Naive thymus-derived CD4-positive, alpha-beta T cell (primary cell): ENCODE measurements around the gene ZBTB46. TPM values are rescaled to one million over a fixed set of nuclear protein-coding genes. Genes with fewer than 3 reads are reported as not detected.

Source experiments
- ATAC-seq: fragments of 150-1000 bp; cut with Tn5 transposase; 2 replicates; pipeline ENCODE4 v1.10.0; 2021; ENCODE audit warnings: mild to moderate bottlenecking, moderate library complexity
- CTCF ChIA-PET: fragments of 350-600 bp; sonication (Branson Sonifier 250); formaldehyde crosslinking; loops from one replicate; lab custom pipeline; 2021; ENCODE audit warnings: antibody characterized with exemption; lab: Charles Lee
- POLR2A ChIA-PET: fragments of 350-600 bp; sonication (Branson Sonifier 250); formaldehyde crosslinking; loops from one replicate; lab custom pipeline; 2021; ENCODE audit warnings: antibody characterized with exemption, inconsistent platforms; lab: Charles Lee
- DNase-seq, 9 donors: peaks; one replicate each; pipeline versions ENCODE4 v3.0.0 to v3.0.0-alpha.2; 2020 to 2022; ENCODE audit warnings: mixed read lengths in 1 of 9
- H3K27ac ChIP-seq: one replicate; pipeline ENCODE4 v1.7.0; 2013; ENCODE audit warnings: mild to moderate bottlenecking, low read depth, low read length, moderate library complexity
- H3K27me3 ChIP-seq, 2 donors: one replicate each; pipeline ENCODE4 v1.7.0; 2013; ENCODE audit warnings: low read length in 2 of 2, mild to moderate bottlenecking in 2 of 2, moderate library complexity in 2 of 2; ENCODE audit not compliant: control insufficient read depth in 2 of 2, insufficient read depth in 2 of 2
- H3K36me3 ChIP-seq, 3 experiments: 1 replicate in 2 of 3; 2 replicates in 1 of 3; pipeline ENCODE4 v1.7.0; 2013; ENCODE audit warnings: low read length in 3 of 3, mild to moderate bottlenecking in 3 of 3, moderate library complexity in 1 of 3; ENCODE audit not compliant: insufficient read depth in 3 of 3, control insufficient read depth in 2 of 3
- H3K4me1 ChIP-seq, 2 donors: one replicate each; pipeline ENCODE4 v1.7.0; 2013; ENCODE audit warnings: low read length in 2 of 2, mild to moderate bottlenecking in 2 of 2, moderate library complexity in 1 of 2; ENCODE audit not compliant: control insufficient read depth in 2 of 2, insufficient read depth in 2 of 2
- H3K4me3 ChIP-seq: 2 replicates; pipeline ENCODE4 v1.7.0; 2013; ENCODE audit warnings: mild to moderate bottlenecking, low read length
- H3K9me3 ChIP-seq, 3 experiments: 1 replicate in 2 of 3; 2 replicates in 1 of 3; pipeline ENCODE4 v1.7.0; 2013; ENCODE audit warnings: low read length in 3 of 3; ENCODE audit not compliant: control insufficient read depth in 2 of 3
- H3K27ac Mint-ChIP-seq, 9 donors: one replicate each; pipeline ENCODE4 v1.8.0; 2020 to 2022; ENCODE audit warnings: mixed read lengths in 9 of 9, mild to moderate bottlenecking in 8 of 9, moderate library complexity in 5 of 9, inconsistent platforms in 2 of 9
- H3K27me3 Mint-ChIP-seq, 5 donors: one replicate each; pipeline ENCODE4 v1.8.0; 2021 to 2022; ENCODE audit warnings: mixed read lengths in 5 of 5, mild to moderate bottlenecking in 1 of 5
- H3K36me3 Mint-ChIP-seq, 5 donors: one replicate each; pipeline ENCODE4 v1.8.0; 2020 to 2022; ENCODE audit warnings: mixed read lengths in 5 of 5, mild to moderate bottlenecking in 3 of 5, inconsistent platforms in 1 of 5
- H3K4me1 Mint-ChIP-seq, 7 donors: one replicate each; pipeline ENCODE4 v1.8.0; 2020 to 2022; ENCODE audit warnings: mixed read lengths in 7 of 7, mild to moderate bottlenecking in 3 of 7, inconsistent platforms in 1 of 7
- H3K4me3 Mint-ChIP-seq, 10 donors: one replicate each; pipeline ENCODE4 v1.8.0; 2020 to 2022; ENCODE audit warnings: mild to moderate bottlenecking in 10 of 10, mixed read lengths in 10 of 10, moderate library complexity in 6 of 10, inconsistent platforms in 2 of 10
- H3K9me3 Mint-ChIP-seq, 11 donors: one replicate each; pipeline ENCODE4 v1.8.0; 2020 to 2022; ENCODE audit warnings: mixed read lengths in 11 of 11, mild to moderate bottlenecking in 4 of 11, inconsistent platforms in 1 of 11, moderate library complexity in 1 of 11
- intact Hi-C, 2 donors: fragments of 100-400 bp; cut with micrococcal nuclease; formaldehyde crosslinking; loops; one replicate each; pipeline ENCODE4 v1.15.1; 2023
- polyA plus RNA-seq, 2 donors: library from polyadenylated mRNA; unstranded; fragments of 300-500 nt; fragmentation: Illumina TruSeq; gene quantifications; one replicate each; pipeline ENCODE4 v1.2.3, GENCODE V29; 2021
- total RNA-seq, 6 experiments: library from RNA in 5 of 6; stranded (reverse) in 5 of 6; gene quantifications; 1 replicate in 5 of 6; 2 replicates in 1 of 6; pipeline ENCODE4 v1.2.3 and lab custom pipeline; 2021 to 2026

ZBTB46 gene
- total and polyA plus RNA-seq, 7 experiments from 2014 or later: 0.03 to 1.7 (median 0.07) TPM; not detected in 1

GRCh38 chr20:63790572-63791168 lies 40.4 kb downstream of the ZBTB46 start:
- H3K4me3 ChIP-seq: no peak overlapping the region
- Mint-ChIP-seq H3K36me3 (no peaks in the 10 kb centered on the region), H3K27me3 (peaks cover 0 to 14% (median 0%) of the 10 kb centered on the region in 5 donors), H3K27ac (no peak overlapping the region), H3K9me3 (peaks cover 0 to 2% (median 0%) of the 10 kb centered on the region in 11 donors), H3K4me3 (no peak overlapping the region), H3K4me1 (peaks cover 0 to 7% (median 3%) of the 10 kb centered on the region in 7 donors)
- H3K27ac ChIP-seq: no peak overlapping the region
- POLR2A ChIA-PET: no interaction called here
- no peaks in the 10 kb centered on the region for H3K4me1 ChIP-seq
- DNase-seq (no peak), ATAC-seq (no peak)
- intact Hi-C loops: no loop called here
- H3K27me3 ChIP-seq: no peaks in the 10 kb centered on the region
- no peaks in the 10 kb centered on the region for H3K9me3 ChIP-seq
- H3K36me3 ChIP-seq: no peaks in the 10 kb centered on the region
- CTCF ChIA-PET: interaction anchor here (0.7 to 1.1 kb wide), 2 partner anchors 9 to 190 kb away, joined by 3 read pairs; partner anchors contain the start of gene PRPF6

- POLR2A ChIA-PET: no interaction called here
- Mint-ChIP-seq H3K4me1 (peaks cover 0 to 7% (median 3%) of the 10 kb centered on the region in 7 donors), H3K4me3 (no peak overlapping the region), H3K36me3 (no peaks in the 10 kb centered on the region), H3K27ac (no peak overlapping the region), H3K27me3 (peaks cover 0 to 10% (median 0%) of the 10 kb centered on the region in 5 donors), H3K9me3 (peaks cover 0 to 2% (median 0%) of the 10 kb centered on the region in 11 donors)
- CTCF ChIA-PET: interaction anchor here (1.1 kb wide), 1 partner anchor 191 kb away, joined by 3 read pairs; the partner anchor contains the start of gene PRPF6
- Histone ChIP-seq H3K27me3 (no peaks in the 10 kb centered on the region), H3K4me1 (no peaks in the 10 kb centered on the region), H3K9me3 (no peaks in the 10 kb centered on the region), H3K27ac (no peak overlapping the region), H3K4me3 (no peak overlapping the region), H3K36me3 (no peaks in the 10 kb centered on the region)
- intact Hi-C loops: no loop called here
- no peak for ATAC-seq
- no peak for DNase-seq
Measured at GRCh38 chr20:63789836-63790571, 41.1 kb downstream of the ZBTB46 start.

- CTCF ChIA-PET: interaction anchor here (0.6 kb wide), 1 partner anchor 62 kb away, joined by 3 read pairs; no protein-coding TSS in a partner anchor
Measured at GRCh38 chr20:63787749-63788148, 43.3 kb downstream of the ZBTB46 start.

GRCh38 chr20:63787302-63787701 lies 43.8 kb downstream of the ZBTB46 start:
- ATAC-seq (no peak), DNase-seq (no peak)
- Histone ChIP-seq H3K4me3 (no peak overlapping the region), H3K36me3 (no peaks in the 10 kb centered on the region), H3K4me1 (peaks cover 3 to 4% of the 10 kb centered on the region in 2 donors), H3K27me3 (no peaks in the 10 kb centered on the region), H3K9me3 (no peaks in the 10 kb centered on the region), H3K27ac (no peak overlapping the region)
- Mint-ChIP-seq H3K9me3 (peaks cover 0 to 2% (median 0%) of the 10 kb centered on the region in 11 donors), H3K27ac (peak overlapping the region in 1 of 9 donors; percentile 67), H3K36me3 (no peaks in the 10 kb centered on the region), H3K4me3 (no peak overlapping the region), H3K27me3 (no peaks in the 10 kb centered on the region), H3K4me1 (peaks cover 5 to 12% (median 8%) of the 10 kb centered on the region in 7 donors)
- intact Hi-C loops: no loop called here
- ChIA-PET POLR2A (no interaction called here), CTCF (interaction anchor here (0.5 to 1.5 kb wide), 3 partner anchors 62 to 203 kb away, joined by 3 to 5 read pairs (median 4); partner anchors contain the start of gene TPD52L2)

More at GRCh38 chr20:63787749-63788148, 43.3 kb downstream of the ZBTB46 start:
- DNase-seq (no peak), ATAC-seq (no peak)
- Mint-ChIP-seq H3K4me1 (peaks cover under 1 to 8% (median 4%) of the 10 kb centered on the region in 7 donors), H3K27ac (no peak overlapping the region), H3K36me3 (no peaks in the 10 kb centered on the region), H3K4me3 (no peak overlapping the region), H3K9me3 (peaks cover 0 to 2% (median 0%) of the 10 kb centered on the region in 11 donors), H3K27me3 (no peaks in the 10 kb centered on the region)
- Histone ChIP-seq H3K27ac (no peak overlapping the region), H3K4me1 (no peaks in the 10 kb centered on the region), H3K4me3 (no peak overlapping the region), H3K9me3 (no peaks in the 10 kb centered on the region), H3K27me3 (no peaks in the 10 kb centered on the region), H3K36me3 (no peaks in the 10 kb centered on the region)
- POLR2A ChIA-PET: no interaction called here
- intact Hi-C loops: no loop called here

GRCh38 chr20:63785691-63786131 lies 45.4 kb downstream of the ZBTB46 start:
- Mint-ChIP-seq H3K36me3 (no peaks in the 10 kb centered on the region), H3K4me3 (no peak overlapping the region), H3K27ac (peak overlapping the region in 5 of 9 donors; percentile 42 to 82 (median 69)), H3K4me1 (peaks cover 10 to 24% (median 18%) of the 10 kb centered on the region in 7 donors), H3K9me3 (peaks cover 0 to 2% (median 0%) of the 10 kb centered on the region in 11 donors), H3K27me3 (no peaks in the 10 kb centered on the region)
- POLR2A ChIA-PET: interaction anchor here (0.8 kb wide), 2 partner anchors 78 to 185 kb away, joined by 3 to 4 read pairs; partner anchors contain the start of genes ARFRP1 and ZGPAT
- Histone ChIP-seq H3K9me3 (no peaks in the 10 kb centered on the region), H3K4me1 (peaks cover 8 to 9% of the 10 kb centered on the region in 2 donors), H3K36me3 (no peaks in the 10 kb centered on the region), H3K4me3 (no peak overlapping the region), H3K27me3 (no peaks in the 10 kb centered on the region), H3K27ac (no peak overlapping the region)
- no peak for DNase-seq
- no peak for ATAC-seq
- CTCF ChIA-PET: interaction anchor here (0.7 to 1.5 kb wide), 8 partner anchors 11 to 253 kb away, joined by 3 to 6 read pairs (median 4); partner anchors contain the start of gene TPD52L2
- intact Hi-C loops: loop anchor here (1.0 kb wide), 6 partner anchors 79 to 335 kb away; partner anchors contain the start of genes PTK6 (in 1 of the 2) and UCKL1 (in 1 of the 2)

- H3K36me3 Mint-ChIP-seq: no peaks in the 10 kb centered on the region
- peaks cover 8 to 9% of the 10 kb centered on the region in 2 donors for H3K4me1 ChIP-seq
- peaks cover 10 to 24% (median 18%) of the 10 kb centered on the region in 7 donors for H3K4me1 Mint-ChIP-seq
- no peaks in the 10 kb centered on the region for H3K9me3 ChIP-seq
- no peaks in the 10 kb centered on the region for H3K27me3 ChIP-seq
- no peak for ATAC-seq
- H3K4me3 ChIP-seq: no peak overlapping the region
- no peak for DNase-seq
- H3K36me3 ChIP-seq: no peaks in the 10 kb centered on the region
- ChIA-PET POLR2A (interaction anchor here (0.7 to 1.0 kb wide), 2 partner anchors 47 to 77 kb away, joined by 3 read pairs; partner anchors contain the start of genes ARFRP1, LIME1 and ZGPAT), CTCF (interaction anchor here (0.8 to 1.8 kb wide), 5 partner anchors 48 to 246 kb away, joined by 3 to 6 read pairs (median 4); partner anchors contain the start of genes LIME1 and TPD52L2)
- no peak overlapping the region for H3K27ac Mint-ChIP-seq
- H3K9me3 Mint-ChIP-seq: no peaks in the 10 kb centered on the region
- no peaks in the 10 kb centered on the region for H3K27me3 Mint-ChIP-seq
- no peak overlapping the region for H3K4me3 Mint-ChIP-seq
- H3K27ac ChIP-seq: no peak overlapping the region
- intact Hi-C loops: no loop called here
Measured at GRCh38 chr20:63783970-63784369, 47.1 kb downstream of the ZBTB46 start.
